Neuronal stem cell (in vitro differentiated cells): ENCODE measurements around the gene MCCC2.

Experiments used
- DNase-seq: peaks from one replicate; pipeline ENCODE4 v3.0.0-alpha.2; 2013; ENCODE audit warnings: low spot score
- H2AFZ ChIP-seq: one replicate; pipeline ENCODE4 v1.6.1; 2013; ENCODE audit warnings: mild to moderate bottlenecking, low read length, inconsistent platforms
- H2AK5ac ChIP-seq: 2 replicates; pipeline ENCODE4 v1.6.1; 2013; ENCODE audit warnings: low read depth, mild to moderate bottlenecking, inconsistent platforms, low read length, moderate library complexity, mixed read lengths
- H2BK120ac ChIP-seq: 2 replicates; pipeline ENCODE4 v1.6.1; 2013; ENCODE audit warnings: low read depth, mild to moderate bottlenecking, inconsistent platforms, low read length, moderate library complexity, mixed read lengths
- H2BK12ac ChIP-seq: one replicate; pipeline ENCODE4 v1.6.1; 2013; ENCODE audit warnings: low read length, inconsistent platforms
- H2BK15ac ChIP-seq: 2 replicates; pipeline ENCODE4 v1.6.1; 2013; ENCODE audit warnings: mild to moderate bottlenecking, low read length, inconsistent platforms, mixed read lengths
- H2BK5ac ChIP-seq: one replicate; pipeline ENCODE4 v1.6.1; 2013; ENCODE audit warnings: inconsistent platforms, mild to moderate bottlenecking, low read length, moderate library complexity
- H3K14ac ChIP-seq: one replicate; pipeline ENCODE4 v1.6.1; 2013; ENCODE audit warnings: low read length, inconsistent platforms
- H3K18ac ChIP-seq: 2 replicates; pipeline ENCODE4 v1.6.1; 2013; ENCODE audit warnings: low read length, inconsistent platforms
- H3K23ac ChIP-seq: 2 replicates; pipeline ENCODE4 v1.6.1; 2013; ENCODE audit warnings: low read depth, mild to moderate bottlenecking, mixed read lengths, low read length, inconsistent platforms; ENCODE audit not compliant: poor library complexity
- H3K27ac ChIP-seq: replicated peaks from 3 replicates; pipeline ENCODE4 v1.5.1; 2013; ENCODE audit warnings: low read length, inconsistent platforms
- H3K27me3 ChIP-seq, 3 experiments: 2 replicates each; pipeline ENCODE4 v1.6.1; 2013; ENCODE audit warnings: low read length in 3 of 3, mild to moderate bottlenecking in 2 of 3, inconsistent platforms in 1 of 3, low read depth in 1 of 3, mixed read lengths in 1 of 3, moderate library complexity in 1 of 3; ENCODE audit not compliant: control insufficient read depth in 3 of 3, insufficient read depth in 3 of 3
- H3K36me3 ChIP-seq, 2 donors: replicated peaks in 1 of 2; 2 replicates each; pipeline ENCODE4 v1.6.1; 2013; ENCODE audit warnings: low read length in 2 of 2; ENCODE audit not compliant: control insufficient read depth in 2 of 2, insufficient read depth in 2 of 2
- H3K4ac ChIP-seq: 2 replicates; pipeline ENCODE4 v1.6.1; 2013; ENCODE audit warnings: inconsistent platforms, mild to moderate bottlenecking, low read length, moderate library complexity
- H3K4me1 ChIP-seq, 2 donors: 1 replicate in 1 of 2; 2 replicates in 1 of 2; pipeline ENCODE4 v1.6.1; 2013; ENCODE audit warnings: low read length in 2 of 2, low read depth in 1 of 2; ENCODE audit not compliant: control insufficient read depth in 2 of 2, insufficient read depth in 1 of 2
- H3K4me2 ChIP-seq: one replicate; pipeline ENCODE4 v1.6.1; 2013; ENCODE audit warnings: mild to moderate bottlenecking, low read length, inconsistent platforms; ENCODE audit not compliant: insufficient read depth, poor library complexity, severe bottlenecking
- H3K4me3 ChIP-seq, 2 donors: 2 replicates each; pipeline ENCODE4 v1.5.1; 2013; ENCODE audit warnings: low read length in 2 of 2, mild to moderate bottlenecking in 2 of 2, inconsistent platforms in 1 of 2, moderate library complexity in 1 of 2
- H3K79me1 ChIP-seq: one replicate; pipeline ENCODE4 v1.6.1; 2013; ENCODE audit warnings: low read depth, mild to moderate bottlenecking, inconsistent platforms, low read length, moderate library complexity
- H3K9ac ChIP-seq: one replicate; pipeline ENCODE4 v1.6.1; 2013; ENCODE audit warnings: mild to moderate bottlenecking, low read depth, low read length, inconsistent platforms; ENCODE audit not compliant: poor library complexity
- H3K9me3 ChIP-seq, 2 donors: replicated peaks in 1 of 2; 2 replicates each; pipeline versions ENCODE3 to v1.6.1; 2013; ENCODE audit warnings: low read length in 2 of 2, mild to moderate bottlenecking in 2 of 2, inconsistent platforms in 1 of 2, low read depth in 1 of 2, mixed read lengths in 1 of 2, moderate library complexity in 1 of 2; ENCODE audit not compliant: control insufficient read depth in 2 of 2, insufficient read depth in 1 of 2
- H4K8ac ChIP-seq: one replicate; pipeline ENCODE4 v1.6.1; 2013; ENCODE audit warnings: low read depth, mild to moderate bottlenecking, inconsistent platforms, low read length, moderate library complexity
- H4K91ac ChIP-seq: one replicate; pipeline ENCODE4 v1.6.1; 2013; ENCODE audit warnings: low read length, low read depth, mild to moderate bottlenecking, inconsistent platforms; ENCODE audit not compliant: poor library complexity
- WGBS, 2 donors: extraction: QIAGEN DNeasy Blood & Tissue Kit; methylation state at CpG; one replicate each; pipeline ENCODE4 v1.1.7; 2013; ENCODE audit warnings: missing lambda C conversion rate in 2 of 2, mixed read lengths in 1 of 2; ENCODE audit not compliant: insufficient read length in 2 of 2, insufficient replicate concordance in 1 of 2; ENCODE audit errors: extremely low coverage in 2 of 2; 5-methylcytosine and 5-hydroxymethylcytosine counted together

The MCCC2 gene

GRCh38 chr5:71695595-71695994, 108.5 kb downstream of the MCCC2 start:
- no peak for DNase-seq
- no peak overlapping the region for H3K9ac ChIP-seq
- H3K27me3 ChIP-seq = no peaks in the 10 kb centered on the region
- no peak overlapping the region for H2AK5ac ChIP-seq
- H2BK12ac ChIP-seq = no peak overlapping the region
- H4K8ac ChIP-seq = no peak overlapping the region
- H3K4me3 ChIP-seq = no peak overlapping the region
- H4K91ac ChIP-seq = no peak overlapping the region
- H3K23ac ChIP-seq = no peak overlapping the region
- H3K36me3 ChIP-seq = no peaks in the 10 kb centered on the region
- no peak overlapping the region for H3K4me2 ChIP-seq
- peaks cover 7 to 21% of the 10 kb centered on the region in 2 donors for H3K4me1 ChIP-seq
- no peak overlapping the region for H2BK5ac ChIP-seq
- H2AFZ ChIP-seq = no peak overlapping the region
- no peak overlapping the region for H3K4ac ChIP-seq
- H3K9me3 ChIP-seq = no peaks in the 10 kb centered on the region
- H2BK120ac ChIP-seq = no peak overlapping the region
- H3K14ac ChIP-seq = no peak overlapping the region
- no peak overlapping the region for H2BK15ac ChIP-seq
- no peaks in the 10 kb centered on the region for H3K79me1 ChIP-seq
- H3K27ac ChIP-seq = no peak overlapping the region
- no peak overlapping the region for H3K18ac ChIP-seq

- DNase-seq = peak; percentile 24
- peaks cover 7 to 21% of the 10 kb centered on the region in 2 donors for H3K4me1 ChIP-seq
- H3K9ac ChIP-seq = no peak overlapping the region
- no peak overlapping the region for H4K8ac ChIP-seq
- H3K27ac ChIP-seq = no peak overlapping the region
- no peaks in the 10 kb centered on the region for H3K36me3 ChIP-seq
- H3K4me2 ChIP-seq = no peak overlapping the region
- H3K4me3 ChIP-seq = no peak overlapping the region
- H2BK5ac ChIP-seq = no peak overlapping the region
- H4K91ac ChIP-seq = no peak overlapping the region
- no peak overlapping the region for H2BK12ac ChIP-seq
- peaks cover 0 to 7% (median 0%) of the 10 kb centered on the region in 3 experiments for H3K27me3 ChIP-seq
- no peak overlapping the region for H2AK5ac ChIP-seq
- no peak overlapping the region for H2BK120ac ChIP-seq
- no peak overlapping the region for H3K23ac ChIP-seq
- WGBS, 2 donors = no CpG with 5 or more reads among the region's 14 CpGs
- no peak overlapping the region for H2AFZ ChIP-seq
- H3K79me1 ChIP-seq = no peaks in the 10 kb centered on the region
- H3K14ac ChIP-seq = no peak overlapping the region
- H3K9me3 ChIP-seq = no peaks in the 10 kb centered on the region
- no peak overlapping the region for H2BK15ac ChIP-seq
- no peak overlapping the region for H3K4ac ChIP-seq
- no peak overlapping the region for H3K18ac ChIP-seq
These were observed 110.8 kb downstream of the MCCC2 start for GRCh38 chr5:71697967-71698366.

GRCh38 chr5:71699233-71699632, 112.1 kb downstream of the MCCC2 start:
- no peak overlapping the region for H2BK12ac ChIP-seq
- DNase-seq = no peak
- no peak overlapping the region for H4K91ac ChIP-seq
- H2BK15ac ChIP-seq = no peak overlapping the region
- no peak overlapping the region for H2BK5ac ChIP-seq
- H3K4me3 ChIP-seq = no peak overlapping the region
- no peaks in the 10 kb centered on the region for H3K79me1 ChIP-seq
- no peaks in the 10 kb centered on the region for H3K9me3 ChIP-seq
- peaks cover 0 to 10% (median 0%) of the 10 kb centered on the region in 3 experiments for H3K27me3 ChIP-seq
- no peak overlapping the region for H3K27ac ChIP-seq
- no peak overlapping the region for H3K14ac ChIP-seq
- no peak overlapping the region for H3K9ac ChIP-seq
- H2AK5ac ChIP-seq = no peak overlapping the region
- H3K18ac ChIP-seq = no peak overlapping the region
- no peak overlapping the region for H2BK120ac ChIP-seq
- H3K36me3 ChIP-seq = no peaks in the 10 kb centered on the region
- H2AFZ ChIP-seq = no peak overlapping the region
- no peak overlapping the region for H3K4me2 ChIP-seq
- no peak overlapping the region for H3K4ac ChIP-seq
- H3K23ac ChIP-seq = no peak overlapping the region
- H3K4me1 ChIP-seq = peaks cover 10 to 22% of the 10 kb centered on the region in 2 donors
- WGBS, 2 donors = no CpG with 5 or more reads among the region's 2 CpGs
- no peak overlapping the region for H4K8ac ChIP-seq

GRCh38 chr5:71699751-71700150, 112.6 kb downstream of the MCCC2 start:
- no peak overlapping the region for H3K27ac ChIP-seq
- no peaks in the 10 kb centered on the region for H3K9me3 ChIP-seq
- H3K18ac ChIP-seq = no peak overlapping the region
- H3K4me1 ChIP-seq = peaks cover 12 to 18% of the 10 kb centered on the region in 2 donors
- H3K14ac ChIP-seq = no peak overlapping the region
- H3K36me3 ChIP-seq = no peaks in the 10 kb centered on the region
- DNase-seq = no peak
- no CpG with 5 or more reads among the region's 2 CpGs for WGBS, 2 donors
- H3K9ac ChIP-seq = no peak overlapping the region
- no peak overlapping the region for H3K23ac ChIP-seq
- no peak overlapping the region for H4K8ac ChIP-seq
- H3K4ac ChIP-seq = no peak overlapping the region
- H2BK15ac ChIP-seq = no peak overlapping the region
- H2AK5ac ChIP-seq = no peak overlapping the region
- no peak overlapping the region for H4K91ac ChIP-seq
- H2AFZ ChIP-seq = no peak overlapping the region
- H2BK12ac ChIP-seq = no peak overlapping the region
- H3K79me1 ChIP-seq = no peaks in the 10 kb centered on the region
- H3K4me2 ChIP-seq = no peak overlapping the region
- no peak overlapping the region for H2BK5ac ChIP-seq
- peaks cover 0 to 15% (median 0%) of the 10 kb centered on the region in 3 experiments for H3K27me3 ChIP-seq
- H3K4me3 ChIP-seq = no peak overlapping the region
- H2BK120ac ChIP-seq = no peak overlapping the region
